Panc1 (cell line): ENCODE results near the gene ACTL7A.

ENCODE experiments used
- TCF7L2 ChIP-seq: IDR thresholded peaks from 2 replicates; pipeline ENCODE4 v1.6.1; 2011; ENCODE audit warnings: mild to moderate bottlenecking, low read depth, low read length, inconsistent platforms
- TF ChIP-seq, protein P1 (sequence below): fragments of 450-650 bp; IDR thresholded peaks from 2 replicates; pipeline ENCODE4 v1.5.1; 2017; ENCODE audit warnings: mild to moderate bottlenecking
- TF ChIP-seq, protein P2 (sequence below), 2 experiments: IDR thresholded peaks; 2 replicates each; pipeline ENCODE4 v1.6.1; 2011 to 2012; ENCODE audit warnings: low read depth in 2 of 2, control low read depth in 1 of 2, low read length in 1 of 2, mild to moderate bottlenecking in 1 of 2, moderate library complexity in 1 of 2; ENCODE audit not compliant: insufficient read depth in 1 of 2

DNA sequence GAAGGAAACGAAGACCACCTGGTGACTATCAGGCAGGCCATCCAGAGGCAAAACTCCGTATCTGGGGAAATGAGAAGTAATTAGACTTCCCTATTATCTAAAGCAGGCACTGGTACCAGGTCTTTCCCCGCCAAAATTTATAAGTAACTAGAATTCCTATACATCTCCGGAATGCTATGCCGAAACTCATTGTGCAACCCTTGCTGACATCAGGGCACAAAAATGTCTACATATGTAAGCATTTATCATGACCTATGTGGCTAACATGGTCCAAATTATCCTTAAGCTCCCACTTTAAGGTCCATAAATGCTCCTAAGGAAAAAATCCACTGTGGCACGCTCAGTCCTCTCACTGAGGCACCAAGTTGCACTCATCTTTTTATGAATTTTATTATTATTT lies 24.0 kb upstream of the ACTL7A start:
- TF ChIP-seq, protein P1, sequence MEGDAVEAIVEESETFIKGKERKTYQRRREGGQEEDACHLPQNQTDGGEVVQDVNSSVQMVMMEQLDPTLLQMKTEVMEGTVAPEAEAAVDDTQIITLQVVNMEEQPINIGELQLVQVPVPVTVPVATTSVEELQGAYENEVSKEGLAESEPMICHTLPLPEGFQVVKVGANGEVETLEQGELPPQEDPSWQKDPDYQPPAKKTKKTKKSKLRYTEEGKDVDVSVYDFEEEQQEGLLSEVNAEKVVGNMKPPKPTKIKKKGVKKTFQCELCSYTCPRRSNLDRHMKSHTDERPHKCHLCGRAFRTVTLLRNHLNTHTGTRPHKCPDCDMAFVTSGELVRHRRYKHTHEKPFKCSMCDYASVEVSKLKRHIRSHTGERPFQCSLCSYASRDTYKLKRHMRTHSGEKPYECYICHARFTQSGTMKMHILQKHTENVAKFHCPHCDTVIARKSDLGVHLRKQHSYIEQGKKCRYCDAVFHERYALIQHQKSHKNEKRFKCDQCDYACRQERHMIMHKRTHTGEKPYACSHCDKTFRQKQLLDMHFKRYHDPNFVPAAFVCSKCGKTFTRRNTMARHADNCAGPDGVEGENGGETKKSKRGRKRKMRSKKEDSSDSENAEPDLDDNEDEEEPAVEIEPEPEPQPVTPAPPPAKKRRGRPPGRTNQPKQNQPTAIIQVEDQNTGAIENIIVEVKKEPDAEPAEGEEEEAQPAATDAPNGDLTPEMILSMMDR = no peak
- TF ChIP-seq, protein P2, sequence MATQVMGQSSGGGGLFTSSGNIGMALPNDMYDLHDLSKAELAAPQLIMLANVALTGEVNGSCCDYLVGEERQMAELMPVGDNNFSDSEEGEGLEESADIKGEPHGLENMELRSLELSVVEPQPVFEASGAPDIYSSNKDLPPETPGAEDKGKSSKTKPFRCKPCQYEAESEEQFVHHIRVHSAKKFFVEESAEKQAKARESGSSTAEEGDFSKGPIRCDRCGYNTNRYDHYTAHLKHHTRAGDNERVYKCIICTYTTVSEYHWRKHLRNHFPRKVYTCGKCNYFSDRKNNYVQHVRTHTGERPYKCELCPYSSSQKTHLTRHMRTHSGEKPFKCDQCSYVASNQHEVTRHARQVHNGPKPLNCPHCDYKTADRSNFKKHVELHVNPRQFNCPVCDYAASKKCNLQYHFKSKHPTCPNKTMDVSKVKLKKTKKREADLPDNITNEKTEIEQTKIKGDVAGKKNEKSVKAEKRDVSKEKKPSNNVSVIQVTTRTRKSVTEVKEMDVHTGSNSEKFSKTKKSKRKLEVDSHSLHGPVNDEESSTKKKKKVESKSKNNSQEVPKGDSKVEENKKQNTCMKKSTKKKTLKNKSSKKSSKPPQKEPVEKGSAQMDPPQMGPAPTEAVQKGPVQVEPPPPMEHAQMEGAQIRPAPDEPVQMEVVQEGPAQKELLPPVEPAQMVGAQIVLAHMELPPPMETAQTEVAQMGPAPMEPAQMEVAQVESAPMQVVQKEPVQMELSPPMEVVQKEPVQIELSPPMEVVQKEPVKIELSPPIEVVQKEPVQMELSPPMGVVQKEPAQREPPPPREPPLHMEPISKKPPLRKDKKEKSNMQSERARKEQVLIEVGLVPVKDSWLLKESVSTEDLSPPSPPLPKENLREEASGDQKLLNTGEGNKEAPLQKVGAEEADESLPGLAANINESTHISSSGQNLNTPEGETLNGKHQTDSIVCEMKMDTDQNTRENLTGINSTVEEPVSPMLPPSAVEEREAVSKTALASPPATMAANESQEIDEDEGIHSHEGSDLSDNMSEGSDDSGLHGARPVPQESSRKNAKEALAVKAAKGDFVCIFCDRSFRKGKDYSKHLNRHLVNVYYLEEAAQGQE (IDR thresholded peaks at IDR 0.05; ENCODE audit: insufficient read depth in 1 of 2, low read depth in 2 of 2, low read length in 1 of 2) = no peak
- TF ChIP-seq TCF7L2 = no peak
